Medulla oblongata (tissue), 1 donor: ENCODE results near the gene MRAS.
"Not testable (repeated sequence)": the region's sequence is repeated elsewhere in the genome, so short reads cannot be mapped to it uniquely, and the experiment has no call there.

ENCODE experiments used
- DNase-seq: peaks from one replicate; pipeline ENCODE4 v3.0.0-alpha.2; 2015; ENCODE audit errors: extremely low spot score

Gene MRAS

DNA sequence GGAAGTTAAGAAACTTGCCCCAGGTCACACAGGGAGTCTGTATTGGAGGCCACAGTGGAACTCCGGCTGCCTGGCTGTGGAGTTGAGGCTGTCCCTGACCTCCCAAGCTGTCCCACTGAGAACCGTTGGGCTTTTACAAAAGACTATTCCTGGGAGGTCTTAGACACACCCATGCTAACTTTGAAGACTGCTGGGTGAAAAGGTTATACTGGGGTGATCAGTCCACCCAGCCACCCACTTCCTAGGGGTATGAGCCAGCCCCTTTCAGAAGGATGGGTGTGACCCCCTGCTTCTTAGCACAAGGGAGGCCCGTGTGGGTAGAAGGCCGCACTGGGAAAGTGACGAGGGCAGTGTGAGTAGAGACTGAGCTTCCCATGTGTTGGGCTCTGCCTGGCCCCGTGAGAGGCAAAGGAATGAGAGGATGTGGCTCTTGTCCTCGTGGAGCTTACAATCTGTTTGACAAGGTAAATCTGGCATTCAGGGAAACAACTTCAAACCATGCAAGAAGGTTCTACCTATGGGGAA lies 19.0 kb downstream of the MRAS start:
- DNase-seq: no peak

DNA sequence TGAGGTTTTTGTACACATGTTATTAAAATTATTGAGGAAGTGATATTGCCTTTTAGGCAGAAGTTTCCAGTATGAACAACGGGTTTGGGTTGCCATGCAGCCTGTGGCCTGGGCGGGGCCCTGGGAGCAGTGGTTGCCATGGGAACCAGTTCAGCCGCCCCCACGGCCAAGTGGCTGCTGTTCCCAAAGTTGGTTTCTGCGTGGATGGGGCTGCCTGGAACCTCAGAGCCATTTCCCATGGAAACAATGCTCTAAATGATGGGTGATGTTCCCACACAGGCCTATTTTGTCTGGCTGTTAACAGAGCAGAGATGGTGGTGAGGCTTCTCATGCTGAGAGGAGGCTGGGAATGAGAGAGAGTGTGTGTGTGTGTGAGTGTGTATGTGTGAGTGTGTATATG lies 19.5 kb downstream of the MRAS start:
- peak; percentile 82 for DNase-seq

DNA sequence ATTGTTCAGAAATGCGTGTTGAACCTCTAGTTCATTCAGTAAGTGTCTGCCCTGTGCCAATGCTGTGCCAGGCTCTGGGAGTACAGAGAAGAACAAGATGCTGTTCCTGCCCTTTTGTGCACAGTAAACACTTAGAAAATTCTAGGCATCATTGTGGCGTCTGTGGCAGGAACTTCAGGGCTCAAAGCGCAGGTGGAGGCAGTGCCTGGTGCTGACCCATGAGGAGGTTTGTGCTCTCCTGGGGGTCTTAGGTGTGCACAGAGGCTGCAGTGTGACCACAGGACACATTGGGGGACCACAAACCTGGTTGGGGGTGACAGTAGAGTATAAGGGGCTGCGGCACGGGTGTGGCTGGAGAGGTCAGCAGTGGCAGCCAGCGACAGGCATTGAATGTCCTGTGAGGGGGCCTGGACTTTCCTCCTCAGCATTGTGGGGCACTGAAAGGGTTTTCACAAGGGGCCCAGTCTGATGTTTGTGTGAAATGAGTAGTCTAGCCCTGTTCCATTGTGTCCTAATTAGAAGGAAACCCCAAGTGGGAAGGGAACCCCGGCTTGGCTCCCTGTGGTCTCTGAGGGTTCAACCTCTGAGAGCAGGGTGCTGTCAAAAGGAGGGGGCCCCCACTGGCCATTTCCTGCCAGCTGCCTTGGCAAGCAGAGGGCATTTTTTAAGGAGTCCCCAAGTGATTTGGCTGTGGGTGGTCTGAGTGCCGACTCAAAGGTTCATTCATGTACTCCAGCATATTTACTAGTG lies 20.9 kb downstream of the MRAS start:
- no peak for DNase-seq

DNA sequence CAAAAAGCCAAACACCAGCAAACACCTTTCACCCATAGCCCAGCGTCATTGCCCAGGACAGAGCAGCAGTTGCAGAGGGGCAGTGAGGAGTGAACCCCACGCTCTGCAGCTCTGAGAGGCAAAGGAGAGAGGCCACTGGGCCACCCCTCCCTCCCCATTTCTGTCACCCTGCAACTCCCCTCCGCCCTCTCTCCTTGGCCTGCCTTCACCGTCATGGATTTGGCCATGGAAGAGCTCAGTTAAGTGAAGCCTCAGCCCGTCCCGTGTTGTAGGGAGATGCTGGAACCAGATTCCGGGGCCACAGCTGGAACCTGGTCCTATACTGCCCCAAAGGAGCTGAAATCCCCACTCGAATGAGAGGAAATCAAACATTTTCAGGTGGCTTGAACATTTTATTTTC lies 21.9 kb downstream of the MRAS start:
- DNase-seq: no peak

DNA sequence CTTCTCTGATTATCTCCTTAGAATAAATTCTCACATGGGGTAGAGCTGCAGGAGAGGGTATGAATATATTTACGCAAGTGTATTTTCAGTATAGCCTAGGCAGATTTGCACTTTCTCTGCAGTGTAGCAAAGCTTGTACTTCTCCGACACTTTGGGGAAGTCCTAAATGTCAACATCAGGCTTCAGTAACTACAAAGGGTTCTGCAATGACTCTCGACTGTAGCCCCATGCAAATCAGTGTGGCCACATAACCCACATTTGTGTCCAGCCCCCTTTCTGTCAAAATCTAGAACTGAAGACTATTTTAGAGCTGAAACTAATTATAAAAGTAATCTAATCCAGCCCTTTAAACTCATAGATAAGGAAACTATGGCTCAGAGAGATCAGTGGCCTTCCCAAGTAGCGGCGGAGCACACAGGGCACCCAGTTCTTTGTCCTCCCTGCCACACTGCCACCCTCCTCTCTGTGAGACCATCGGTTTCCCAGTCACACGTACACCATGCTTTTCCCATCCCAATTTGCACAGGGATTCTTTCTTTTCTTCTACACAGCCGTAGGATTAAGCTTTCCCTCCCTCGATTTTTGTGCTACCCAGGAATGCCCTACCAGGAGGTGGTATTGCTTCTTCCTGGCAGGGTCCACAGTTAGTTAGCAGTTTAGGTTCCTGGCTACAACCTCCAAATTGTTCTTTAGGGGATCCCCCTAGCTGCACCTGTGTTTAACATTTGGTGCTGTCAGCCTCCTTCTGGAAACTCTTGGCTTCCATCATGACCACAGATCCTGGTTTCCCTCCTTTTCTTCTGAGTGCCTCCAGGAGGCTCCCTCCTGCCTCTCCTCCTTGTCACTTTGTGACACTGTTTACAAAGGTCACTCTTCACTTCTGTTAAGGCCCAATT lies 22.9 kb downstream of the MRAS start:
- DNase-seq: no peak

DNA sequence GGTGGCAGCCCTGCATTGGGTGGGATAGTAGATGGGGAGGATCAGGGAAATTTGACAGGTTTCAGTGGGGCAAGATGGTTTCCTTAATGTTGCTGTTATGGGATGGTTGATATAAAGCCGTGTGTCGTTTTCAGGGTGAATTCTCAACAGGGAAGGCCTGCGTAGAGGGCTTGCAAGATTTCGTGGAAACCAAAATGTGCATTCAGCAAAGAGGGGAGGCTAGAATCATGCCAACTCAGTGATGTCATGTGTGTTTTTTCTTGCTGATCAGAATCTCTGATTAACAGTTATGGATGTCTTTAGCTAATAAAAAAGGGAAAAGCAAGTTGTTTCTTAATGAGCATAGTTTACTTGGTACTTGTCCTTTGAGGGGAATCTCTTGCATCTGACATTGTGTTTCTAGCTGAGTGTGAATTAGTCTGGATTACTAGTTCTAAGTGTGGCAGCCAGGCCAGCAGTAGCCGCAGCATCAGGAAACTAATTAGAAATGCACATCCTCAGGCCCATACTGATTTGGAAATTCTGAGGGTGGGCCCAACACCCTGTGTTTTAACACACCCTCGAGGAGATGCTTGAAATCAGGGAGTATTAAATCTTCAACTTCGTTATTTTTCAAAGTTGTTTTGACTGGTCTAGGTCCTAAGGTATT lies 24.8 kb downstream of the MRAS start:
- DNase-seq: no peak

DNA sequence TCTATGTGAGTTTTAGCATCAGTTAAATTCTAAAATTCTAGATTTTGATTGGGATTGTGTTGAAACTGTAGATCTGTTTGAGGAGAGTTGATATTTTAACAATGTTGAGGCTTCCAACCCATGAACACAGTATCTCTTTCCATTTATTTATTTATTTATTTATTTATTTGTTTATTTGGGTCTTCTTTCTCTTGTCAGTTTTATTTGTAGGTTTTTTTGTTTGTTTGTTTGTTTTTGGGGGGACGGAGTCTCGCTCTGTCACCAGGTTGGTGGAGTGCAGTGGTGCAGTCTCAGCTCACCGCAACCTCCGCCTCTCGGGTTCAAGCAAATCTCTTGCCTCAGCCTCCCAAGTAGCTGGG lies 25.3 kb downstream of the MRAS start:
- no peak for DNase-seq

DNA sequence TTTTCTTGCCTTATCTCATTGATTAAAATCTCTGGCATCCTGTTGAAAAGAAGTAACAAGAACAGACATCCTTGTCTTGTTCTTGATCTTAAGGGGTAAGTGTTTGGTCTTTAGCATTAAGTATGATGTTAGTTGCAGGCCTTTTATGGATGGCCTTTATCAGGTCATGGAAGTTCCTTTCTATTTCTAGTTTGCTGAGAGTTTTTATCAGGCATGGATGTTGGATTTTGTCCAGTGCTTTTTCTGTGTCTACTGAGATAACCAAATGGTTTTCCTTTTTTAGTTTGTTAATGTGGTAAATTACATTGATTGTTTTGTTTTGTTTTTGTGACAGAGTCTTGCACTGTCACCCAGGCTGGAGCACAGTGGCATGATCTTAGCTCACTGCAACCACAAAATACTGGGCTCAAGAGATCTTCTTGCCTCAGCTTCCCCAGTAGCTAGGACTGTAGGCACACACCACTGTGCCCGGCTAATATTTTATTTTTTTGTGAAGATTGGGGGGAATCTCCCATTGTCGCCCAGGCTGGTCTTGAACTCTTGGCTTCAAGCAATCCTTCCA lies 26.3 kb downstream of the MRAS start:
- DNase-seq: no peak

DNA sequence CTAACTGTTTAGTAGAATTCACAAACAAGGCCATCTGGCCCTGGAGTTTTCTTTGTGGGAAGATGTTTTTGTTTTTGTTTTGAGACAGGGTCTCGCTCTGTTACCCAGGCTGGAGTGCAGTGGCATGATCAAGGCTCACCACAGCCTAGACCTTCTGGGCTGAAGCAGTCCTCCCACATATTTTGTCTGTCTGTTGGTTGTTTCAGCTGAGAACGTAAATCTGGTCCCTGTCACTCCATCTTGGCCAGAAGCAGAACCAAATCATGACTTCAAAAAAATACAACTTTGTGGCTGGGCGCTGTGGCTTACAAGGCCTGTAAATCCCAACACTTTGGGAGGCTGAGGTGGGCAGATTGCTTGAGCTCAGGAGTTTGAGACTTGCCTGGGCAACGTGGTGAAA lies 27.1 kb downstream of the MRAS start:
- DNase-seq: no peak

DNA sequence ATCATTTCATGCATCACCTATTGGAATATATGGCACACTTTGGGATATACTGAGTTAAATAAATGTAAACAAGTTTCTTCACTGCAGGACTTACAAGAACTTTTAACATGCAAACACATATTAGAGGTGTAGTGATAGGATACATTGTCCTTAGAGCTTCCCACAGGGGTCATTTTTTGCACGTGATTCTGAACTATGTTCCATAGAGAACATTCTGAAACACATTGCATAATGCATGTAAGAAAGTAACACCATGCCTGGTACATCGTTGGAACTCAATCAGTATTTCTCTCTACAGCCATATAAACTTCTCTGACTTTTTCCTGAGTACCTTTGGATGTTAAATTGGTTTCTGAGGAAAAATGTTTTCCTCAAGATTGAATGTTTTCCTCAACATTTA lies 28.3 kb downstream of the MRAS start:
- DNase-seq: no peak

DNA sequence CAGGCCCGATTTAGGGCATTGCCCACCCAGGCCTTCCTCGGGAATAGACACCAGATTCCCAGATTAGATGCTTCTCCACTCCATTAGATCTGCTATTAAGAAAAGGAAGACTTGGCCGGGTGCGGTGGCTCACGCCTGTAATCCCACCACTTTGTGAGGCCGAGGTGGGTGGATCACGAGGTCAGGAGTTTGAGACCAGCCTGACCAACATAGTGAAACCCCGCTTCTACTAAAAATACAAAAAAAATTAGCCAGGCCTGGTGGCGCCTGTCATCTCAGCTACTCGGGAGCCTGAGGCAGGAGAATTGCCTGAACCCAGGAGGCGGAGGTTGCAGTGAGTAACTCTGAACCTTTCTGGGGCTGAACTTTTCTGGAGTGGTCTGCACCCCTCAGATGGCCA lies 28.8 kb downstream of the MRAS start:
- DNase-seq: not testable (repeated sequence)

DNA sequence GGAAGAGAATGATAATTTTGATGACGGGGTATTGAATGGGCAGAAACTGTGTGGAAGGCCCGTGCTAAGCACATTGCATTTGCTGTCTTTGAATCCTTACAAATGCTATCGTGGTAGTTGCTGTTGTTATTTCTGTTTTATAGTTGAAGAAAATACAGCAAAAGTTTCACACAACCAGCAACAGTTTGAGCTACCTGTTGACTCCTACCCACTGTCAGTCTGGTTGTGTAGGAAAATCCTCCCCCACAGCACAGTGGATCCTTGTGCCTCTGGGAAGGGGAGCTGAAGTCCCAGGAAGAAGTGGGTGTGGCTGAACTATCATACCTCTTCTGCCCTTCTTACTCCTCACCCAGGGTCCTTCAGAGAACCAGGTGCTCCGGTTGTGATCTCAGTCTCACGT lies 29.4 kb downstream of the MRAS start:
- no peak for DNase-seq

DNA sequence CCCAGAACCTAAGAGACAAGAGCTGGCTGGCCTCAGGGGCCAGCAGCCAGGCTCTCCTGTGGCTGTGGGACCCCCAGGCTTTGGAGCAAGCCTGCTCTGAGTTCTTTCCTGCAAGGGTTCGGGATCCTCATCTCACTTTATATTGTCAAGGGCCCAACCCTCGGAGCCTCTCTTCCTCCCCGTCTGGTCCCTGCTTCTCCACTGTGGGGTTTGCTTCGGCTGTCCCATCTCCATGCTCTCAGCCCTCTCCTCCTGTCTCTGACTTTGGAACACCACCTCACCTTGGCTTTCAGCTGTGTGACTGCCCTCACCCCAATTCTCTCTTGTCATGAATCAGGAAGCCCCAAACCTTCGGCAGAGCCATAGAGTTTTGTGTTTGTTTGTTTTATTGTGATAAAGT lies 30.0 kb downstream of the MRAS start:
- no peak for DNase-seq

DNA sequence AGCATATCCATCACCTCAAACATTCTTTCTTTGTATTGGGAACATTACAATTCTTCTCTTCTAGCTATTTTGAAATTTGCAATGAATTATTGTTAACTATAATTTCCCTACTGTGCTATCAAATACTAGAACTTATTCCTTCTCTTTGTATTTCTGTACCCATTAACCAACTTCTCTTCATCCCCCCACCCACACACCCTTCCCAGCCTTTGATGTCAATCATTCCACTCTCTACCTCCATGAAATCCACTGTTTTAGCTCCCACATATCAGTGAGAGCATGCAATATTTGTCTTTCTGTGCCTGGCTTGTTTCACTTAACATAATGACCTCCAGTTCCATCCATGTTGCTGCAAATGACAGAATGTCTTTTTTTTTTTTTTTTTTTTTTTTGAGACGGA lies 30.6 kb downstream of the MRAS start:
- no peak for DNase-seq

DNA sequence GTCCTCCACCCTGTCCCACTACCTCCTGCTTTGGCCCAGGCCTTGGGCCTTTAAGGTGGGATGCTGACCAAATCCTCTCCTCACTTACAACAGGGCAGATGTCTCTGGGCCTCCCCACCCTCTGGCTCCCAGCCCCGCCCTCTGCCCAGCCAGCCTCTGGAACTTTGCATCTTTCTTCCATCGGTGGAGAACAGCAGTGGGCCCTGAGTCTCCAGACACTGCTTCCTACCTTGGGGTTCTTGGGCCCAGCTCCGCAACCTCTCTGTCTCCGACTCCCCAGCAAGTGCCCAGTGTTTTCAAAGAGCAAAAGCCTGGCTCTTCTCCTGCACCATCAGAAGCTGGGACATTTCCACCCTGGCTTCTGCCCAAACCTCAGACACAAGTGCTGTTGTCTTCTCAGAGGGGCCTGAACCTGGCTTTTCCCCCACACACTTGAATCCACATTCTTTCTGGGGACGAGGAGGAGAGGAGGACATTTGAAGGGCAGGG lies 33.1 kb downstream of the MRAS start:
- peak; percentile 95 for DNase-seq

DNA sequence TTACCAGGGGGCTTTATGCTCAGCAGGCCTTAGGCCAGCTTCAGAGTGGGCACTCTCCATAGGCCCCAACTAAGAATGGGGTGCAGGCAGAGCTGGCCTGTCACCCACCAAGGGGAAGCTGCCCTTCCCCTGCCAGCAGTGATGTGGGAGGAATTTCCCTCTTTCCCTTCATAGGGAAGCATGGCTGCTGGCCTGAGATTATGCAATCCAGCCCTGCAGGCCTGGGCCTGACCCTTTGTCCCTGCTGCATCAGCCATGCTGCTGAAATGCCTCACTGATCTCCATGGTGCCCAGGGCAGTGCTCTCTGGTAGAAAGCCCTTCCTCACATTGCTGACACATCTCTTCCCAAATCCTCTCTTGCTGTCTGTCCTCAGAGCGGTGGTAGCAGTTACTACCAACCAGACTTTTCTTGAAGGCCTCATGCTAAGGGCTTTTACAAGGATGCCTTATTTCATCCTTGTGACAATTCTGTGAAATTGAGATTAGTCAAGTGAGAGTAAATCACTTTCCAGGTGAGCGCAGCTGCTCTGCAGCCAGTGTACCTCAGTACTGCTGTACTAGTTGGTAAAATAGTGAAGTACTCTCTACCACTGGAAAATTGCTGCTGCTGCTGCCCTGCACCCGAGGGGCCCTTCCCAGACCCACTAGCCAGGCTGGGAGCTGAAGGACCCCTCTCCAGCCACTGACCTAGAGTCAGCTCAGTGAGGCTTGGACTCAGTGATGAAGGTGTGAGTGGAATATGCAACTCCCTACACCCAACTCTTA lies 33.8 kb downstream of the MRAS start:
- peak; percentile 81 for DNase-seq

DNA sequence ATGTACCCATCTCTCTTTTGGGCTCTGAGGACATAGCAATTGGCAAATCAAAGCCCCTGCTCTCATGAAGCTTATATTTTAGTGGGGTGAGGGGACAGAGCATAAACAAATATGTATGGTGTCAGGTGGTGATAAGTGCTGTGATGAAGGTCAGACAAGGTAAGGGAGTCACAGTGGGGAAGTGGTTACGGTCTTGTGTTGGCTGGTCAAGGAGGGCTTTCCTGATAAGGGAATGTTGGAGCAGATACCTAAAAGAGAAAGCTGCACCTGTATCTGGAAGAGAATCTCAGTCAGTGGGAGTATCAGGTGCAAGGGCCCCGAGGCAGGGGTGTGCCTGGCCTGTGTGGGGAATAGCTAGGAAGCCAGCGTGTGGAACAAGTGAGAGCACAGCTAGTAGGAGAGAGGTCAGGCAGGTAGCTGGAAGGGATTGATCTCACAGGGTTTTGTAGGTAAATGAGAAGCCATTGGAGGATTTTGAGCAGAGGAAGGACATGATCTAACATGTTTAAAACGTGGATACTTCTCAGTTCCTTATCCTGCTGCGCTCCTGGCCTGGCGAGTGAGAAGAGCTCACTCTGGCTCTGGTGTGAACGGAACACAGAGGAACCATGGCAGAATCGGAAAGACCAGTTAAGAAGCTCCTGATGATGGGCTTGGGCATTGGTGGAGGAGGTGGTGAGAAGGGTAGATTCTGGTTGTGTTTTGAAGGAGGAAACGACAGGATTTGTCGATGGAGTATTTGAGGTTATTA lies 35.5 kb downstream of the MRAS start:
- no peak for DNase-seq

DNA sequence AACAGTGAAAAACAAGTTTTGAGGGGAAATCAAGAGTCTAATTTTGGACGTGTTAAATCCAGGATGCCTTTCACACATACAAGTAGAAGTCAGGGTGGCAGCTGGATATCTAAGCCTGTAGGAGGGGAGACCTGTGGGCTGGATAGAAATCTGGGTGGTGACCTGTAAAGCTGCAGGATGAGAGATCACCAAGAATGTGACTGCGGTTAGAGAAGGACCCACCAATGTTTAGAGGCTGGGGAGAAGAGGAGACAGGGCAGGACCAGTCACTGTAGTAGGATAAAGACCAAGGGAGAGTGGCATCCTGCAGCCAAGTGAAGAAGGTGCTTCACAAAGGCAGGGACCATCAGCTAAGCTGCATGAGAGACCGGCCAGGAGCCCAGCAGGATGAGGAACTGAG lies 36.2 kb downstream of the MRAS start:
- DNase-seq: no peak

DNA sequence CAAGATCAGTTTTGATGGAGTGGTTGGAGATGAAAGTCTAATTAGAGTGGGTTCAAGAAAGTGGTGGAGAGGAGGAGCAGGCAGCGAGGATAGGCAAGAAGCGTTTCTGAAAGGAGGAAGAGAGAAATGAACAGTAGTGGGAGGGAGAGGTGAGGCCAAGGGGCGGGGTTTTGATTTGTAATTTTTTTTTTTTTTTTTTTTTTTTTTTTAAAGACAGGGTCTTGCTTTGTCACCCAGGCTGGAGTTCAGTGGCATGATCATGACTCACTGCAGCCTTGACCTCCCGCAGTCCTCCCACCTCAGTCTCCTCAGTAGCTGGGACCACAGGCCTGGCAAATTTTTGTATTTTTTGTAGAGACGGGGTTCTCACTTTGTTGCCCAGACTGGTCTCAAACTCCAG lies 36.6 kb downstream of the MRAS start:
- no peak for DNase-seq

DNA sequence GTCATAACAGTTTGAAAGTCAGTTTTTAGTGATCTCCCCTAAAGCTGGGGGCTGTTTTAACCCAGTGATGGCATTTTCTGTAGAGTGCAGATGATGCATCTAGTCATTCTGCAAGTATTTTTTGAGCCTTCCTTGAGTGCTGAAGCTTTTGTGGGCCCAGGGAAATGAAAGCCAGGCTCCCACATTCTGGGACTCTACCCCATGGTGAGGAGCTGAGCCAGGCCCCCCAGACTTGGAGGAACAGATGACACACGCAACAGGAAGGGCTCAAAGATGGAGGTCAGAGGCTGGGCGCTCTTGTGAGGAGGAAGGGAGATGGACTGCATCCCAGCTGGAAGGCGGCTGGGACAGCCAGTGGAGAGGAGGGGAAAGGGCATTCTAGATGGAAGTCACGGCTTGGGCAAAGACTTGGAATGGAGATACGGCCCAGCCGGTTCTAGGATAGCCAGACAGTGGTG lies 40.8 kb downstream of the MRAS start:
- DNase-seq: no peak
